ENCODE results near the gene MYADM. TPM values are rescaled to one million over a fixed set of nuclear protein-coding genes. Genes with fewer than 3 reads are reported as not detected.
"Not testable (repeated sequence)": the region's sequence is repeated elsewhere in the genome, so short reads cannot be mapped to it uniquely, and the experiment has no call there.

MYADM gene
- total RNA-seq, 1 donor from 2014 or later: 195 TPM

DNA sequence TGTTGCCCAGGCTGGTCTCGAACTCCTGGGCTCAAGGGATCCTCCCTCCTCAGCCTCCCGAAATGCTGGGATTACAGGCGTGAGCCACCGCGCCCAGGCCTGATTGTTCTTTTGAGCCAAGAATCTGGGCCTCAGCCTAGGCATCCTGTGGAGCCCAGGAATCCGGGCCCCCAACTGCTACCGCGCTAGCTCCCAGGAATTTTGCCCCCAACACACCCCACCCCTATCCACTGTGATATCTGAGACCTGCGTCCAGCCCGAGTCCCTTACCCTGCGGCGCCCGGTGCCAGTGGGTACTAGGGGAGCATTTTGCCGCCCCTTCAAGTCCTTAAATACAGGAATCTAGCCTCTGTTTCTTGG, 838 bp upstream of the MYADM start:
- H3K9me3 Mint-ChIP-seq: no peaks in the 10 kb centered on the region
- H3K4me1 Mint-ChIP-seq: peaks cover 29% of the 10 kb centered on the region
- peaks cover 7% of the 10 kb centered on the region for H3K36me3 Mint-ChIP-seq
- H3K4me3 Mint-ChIP-seq: peak overlapping the region; percentile 99
- peak overlapping the region; percentile 100 for H3K27ac Mint-ChIP-seq
- H3K27me3 Mint-ChIP-seq (ENCODE audit: low read depth): no peaks in the 10 kb centered on the region
- DNase-seq (ENCODE audit: low spot score in 2 of 2, unreplicated experiment in 2 of 2): peak in 1 of 2 experiments; percentile 54
- TF ChIP-seq CTCF (IDR thresholded peaks at IDR 0.05; ENCODE audit: unreplicated experiment): no peak

DNA sequence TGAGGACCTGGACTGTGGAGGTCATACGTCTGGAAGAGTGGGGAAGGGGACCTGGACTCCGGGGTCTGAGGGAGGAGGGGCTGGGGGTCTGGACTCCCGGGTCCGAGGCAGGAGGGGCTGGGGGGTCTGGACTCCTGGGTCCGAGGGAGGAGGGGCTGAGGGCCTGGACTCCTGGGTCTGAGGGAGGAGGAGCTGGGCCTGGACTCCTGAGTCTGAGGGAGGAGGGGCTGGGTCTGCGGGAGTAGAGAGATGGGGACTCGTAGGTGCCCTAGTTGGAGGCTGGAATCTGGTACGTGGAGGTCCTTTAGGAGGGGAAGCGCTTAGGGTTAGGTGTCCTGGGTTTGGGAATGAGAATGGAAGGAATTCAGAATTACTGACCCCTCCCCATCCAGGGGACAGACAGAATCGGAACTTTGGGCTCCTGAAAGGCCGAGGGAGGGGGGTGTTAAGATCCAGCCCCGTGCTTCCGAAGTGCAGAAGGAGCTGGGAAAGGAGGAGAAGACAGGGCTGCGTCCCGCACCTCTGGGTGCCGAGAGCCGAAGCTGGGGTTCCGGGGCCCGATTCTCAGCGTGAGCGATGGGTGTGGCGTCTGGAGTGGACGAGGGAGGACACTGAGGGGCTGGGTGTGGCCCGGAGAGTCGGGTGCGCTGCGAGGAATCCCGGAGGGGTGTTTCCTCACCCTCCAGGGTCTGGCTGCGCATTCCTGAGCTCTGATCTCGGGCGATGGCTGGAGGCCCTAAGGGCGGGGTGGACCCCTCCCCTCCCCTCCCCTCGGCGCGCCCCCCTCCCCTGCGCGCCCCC, 608 bp downstream of the MYADM start:
- Mint-ChIP-seq H3K36me3 (peaks cover 11% of the 10 kb centered on the region), H3K27ac (peak overlapping the region; percentile 100), H3K27me3 (ENCODE audit: low read depth) (no peaks in the 10 kb centered on the region), H3K9me3 (no peaks in the 10 kb centered on the region), H3K4me3 (peak overlapping the region; percentile 99), H3K4me1 (peaks cover 32% of the 10 kb centered on the region)
- no peak for TF ChIP-seq CTCF (IDR thresholded peaks at IDR 0.05; ENCODE audit: unreplicated experiment)
- DNase-seq (ENCODE audit: low spot score in 2 of 2, unreplicated experiment in 2 of 2): peak in 1 of 2 experiments; percentile 75

- Mint-ChIP-seq H3K9me3 (no peaks in the 10 kb centered on the region), H3K4me1 (peaks cover 32% of the 10 kb centered on the region), H3K27ac (peak overlapping the region; percentile 98), H3K4me3 (peak overlapping the region; percentile 99), H3K27me3 (ENCODE audit: low read depth) (no peaks in the 10 kb centered on the region), H3K36me3 (peaks cover 17% of the 10 kb centered on the region)
- no peak for TF ChIP-seq CTCF (IDR thresholded peaks at IDR 0.05; ENCODE audit: unreplicated experiment)
- DNase-seq (ENCODE audit: low spot score in 2 of 2, unreplicated experiment in 2 of 2): peak; percentile 83 to 90
These were observed 1.5 kb downstream of the MYADM start for GRCh38 chr19:53868892-53869804.

- H3K4me3 Mint-ChIP-seq: peak overlapping the region; percentile 99
- peaks cover 21% of the 10 kb centered on the region for H3K36me3 Mint-ChIP-seq
- not testable (repeated sequence) for H3K27me3 Mint-ChIP-seq (ENCODE audit: low read depth); H3K9me3 Mint-ChIP-seq; DNase-seq (ENCODE audit: low spot score in 2 of 2, unreplicated experiment in 2 of 2)
- peak overlapping the region; percentile 96 for H3K27ac Mint-ChIP-seq
- H3K4me1 Mint-ChIP-seq: peaks cover 38% of the 10 kb centered on the region
These were observed 2.3 kb downstream of the MYADM start for GRCh38 chr19:53869805-53870484.

- no peak for DNase-seq (ENCODE audit: low spot score in 2 of 2, unreplicated experiment in 2 of 2)
- H3K27me3 Mint-ChIP-seq (ENCODE audit: low read depth): no peaks in the 10 kb centered on the region
These were observed 2.8 kb downstream of the MYADM start for GRCh38 chr19:53870485-53870844.

More at GRCh38 chr19:53870485-53870844, 2.8 kb downstream of the MYADM start:
- Mint-ChIP-seq H3K4me3 (peak overlapping the region; percentile 72), H3K36me3 (peaks cover 21% of the 10 kb centered on the region), H3K4me1 (peaks cover 38% of the 10 kb centered on the region), H3K9me3 (no peaks in the 10 kb centered on the region), H3K27ac (peak overlapping the region; percentile 94)
- no peak for TF ChIP-seq CTCF (IDR thresholded peaks at IDR 0.05; ENCODE audit: unreplicated experiment)

Measured in mesothelial cell of epicardium (in vitro differentiated cells).